Ectodermal cell (in vitro differentiated cells): ENCODE results near the gene SLC26A2.
"Not testable (repeated sequence)": the region's sequence is repeated elsewhere in the genome, so short reads cannot be mapped to it uniquely, and the experiment has no call there.

Source experiments
- H3K27ac ChIP-seq: 2 replicates; pipeline ENCODE4 v1.7.0; 2013; ENCODE audit warnings: mild to moderate bottlenecking, low read depth, low read length; ENCODE audit not compliant: insufficient read depth, poor library complexity, severe bottlenecking
- H3K27me3 ChIP-seq: 2 replicates; pipeline ENCODE4 v1.7.0; 2013; ENCODE audit warnings: mild to moderate bottlenecking, low read length; ENCODE audit not compliant: insufficient read depth, control insufficient read depth, poor library complexity, severe bottlenecking
- H3K36me3 ChIP-seq: one replicate; pipeline ENCODE4 v1.7.0; 2013; ENCODE audit warnings: low read length; ENCODE audit not compliant: control insufficient read depth, insufficient read depth
- H3K4me1 ChIP-seq: one replicate; pipeline ENCODE4 v1.7.0; 2013; ENCODE audit warnings: low read length; ENCODE audit not compliant: control insufficient read depth, insufficient read depth
- H3K4me3 ChIP-seq: 2 replicates; pipeline ENCODE4 v1.7.0; 2013; ENCODE audit warnings: low read depth, low read length, control low read depth; ENCODE audit not compliant: insufficient read depth
- H3K9me3 ChIP-seq: 2 replicates; pipeline ENCODE4 v1.7.0; 2013; ENCODE audit warnings: mild to moderate bottlenecking, low read length, moderate library complexity; ENCODE audit not compliant: control insufficient read depth
- WGBS, 2 experiments: methylation state at CpG; one replicate each; pipeline ENCODE4 v1.1.7; 2013; ENCODE audit warnings: missing lambda C conversion rate in 2 of 2; 5-methylcytosine and 5-hydroxymethylcytosine counted together

Gene SLC26A2

GRCh38 chr5:150021491-150022157 lies 61.1 kb downstream of the SLC26A2 start:
- no peak overlapping the region for H3K4me3 ChIP-seq
- H3K27ac ChIP-seq, result no peak overlapping the region
- 52 to 71% methylated on average over 9 to 13 of the region's 13 CpGs for WGBS, 2 experiments
- H3K4me1 ChIP-seq, result no peaks in the 10 kb centered on the region
- H3K27me3 ChIP-seq, result no peaks in the 10 kb centered on the region
- H3K9me3 ChIP-seq, result no peaks in the 10 kb centered on the region
- H3K36me3 ChIP-seq, result peaks cover 40% of the 10 kb centered on the region

GRCh38 chr5:150022158-150022531 lies 61.6 kb downstream of the SLC26A2 start:
- 93 to 98% methylated on average over 1 of the region's 1 CpG for WGBS, 2 experiments
- no peaks in the 10 kb centered on the region for H3K9me3 ChIP-seq
- no peaks in the 10 kb centered on the region for H3K4me1 ChIP-seq
- peaks cover 40% of the 10 kb centered on the region for H3K36me3 ChIP-seq
- H3K4me3 ChIP-seq, result no peak overlapping the region
- H3K27me3 ChIP-seq, result no peaks in the 10 kb centered on the region
- H3K27ac ChIP-seq, result no peak overlapping the region

- H3K27me3 ChIP-seq, result no peaks in the 10 kb centered on the region
- H3K27ac ChIP-seq, result no peak overlapping the region
- 95 to 97% methylated on average over 2 of the region's 2 CpGs for WGBS, 2 experiments
- no peak overlapping the region for H3K4me3 ChIP-seq
- H3K9me3 ChIP-seq, result no peaks in the 10 kb centered on the region
- H3K36me3 ChIP-seq, result peaks cover 39% of the 10 kb centered on the region
- H3K4me1 ChIP-seq, result no peaks in the 10 kb centered on the region
Observed at GRCh38 chr5:150022681-150023080, 62.1 kb downstream of the SLC26A2 start.

GRCh38 chr5:150023136-150023535 lies 62.6 kb downstream of the SLC26A2 start:
- H3K36me3 ChIP-seq, result peaks cover 36% of the 10 kb centered on the region
- no peaks in the 10 kb centered on the region for H3K27me3 ChIP-seq
- no peaks in the 10 kb centered on the region for H3K9me3 ChIP-seq
- no peak overlapping the region for H3K4me3 ChIP-seq
- no peaks in the 10 kb centered on the region for H3K4me1 ChIP-seq
- 97 to 100% methylated on average over 1 of the region's 1 CpG for WGBS, 2 experiments
- H3K27ac ChIP-seq, result no peak overlapping the region

GRCh38 chr5:150024346-150024984 lies 63.9 kb downstream of the SLC26A2 start:
- no peaks in the 10 kb centered on the region for H3K27me3 ChIP-seq
- H3K27ac ChIP-seq, result no peak overlapping the region
- peaks cover 29% of the 10 kb centered on the region for H3K36me3 ChIP-seq
- H3K9me3 ChIP-seq, result no peaks in the 10 kb centered on the region
- WGBS, 2 experiments, result 95 to 96% methylated on average over 9 of the region's 9 CpGs
- H3K4me3 ChIP-seq, result no peak overlapping the region
- H3K4me1 ChIP-seq, result no peaks in the 10 kb centered on the region

- Histone ChIP-seq H3K4me3 (no peak overlapping the region), H3K27me3 (no peaks in the 10 kb centered on the region), H3K4me1 (no peaks in the 10 kb centered on the region), H3K36me3 (peaks cover 40% of the 10 kb centered on the region), H3K27ac (no peak overlapping the region), H3K9me3 (no peaks in the 10 kb centered on the region)
- WGBS, 2 experiments, result 95 to 96% methylated on average over 4 of the region's 4 CpGs
Observed at GRCh38 chr5:150026682-150027172, 66.2 kb downstream of the SLC26A2 start.

GRCh38 chr5:150028047-150028446 lies 67.5 kb downstream of the SLC26A2 start:
- not testable (repeated sequence) for H3K9me3 ChIP-seq, H3K27ac ChIP-seq, H3K27me3 ChIP-seq, H3K4me1 ChIP-seq, H3K4me3 ChIP-seq
- no CpG with 5 or more reads among the region's 1 CpG for WGBS, 2 experiments
- H3K36me3 ChIP-seq, result peaks cover 38% of the 10 kb centered on the region

GRCh38 chr5:150033334-150033733 lies 72.8 kb downstream of the SLC26A2 start:
- H3K9me3 ChIP-seq, result no peaks in the 10 kb centered on the region
- no peak overlapping the region for H3K27ac ChIP-seq
- no peaks in the 10 kb centered on the region for H3K27me3 ChIP-seq
- peaks cover 49% of the 10 kb centered on the region for H3K36me3 ChIP-seq
- H3K4me1 ChIP-seq, result no peaks in the 10 kb centered on the region
- 95 to 97% methylated on average over 4 of the region's 4 CpGs for WGBS, 2 experiments
- no peak overlapping the region for H3K4me3 ChIP-seq

- Histone ChIP-seq H3K4me3 (no peak overlapping the region), H3K36me3 (peaks cover 49% of the 10 kb centered on the region), H3K27ac (no peak overlapping the region), H3K27me3 (no peaks in the 10 kb centered on the region), H3K4me1 (no peaks in the 10 kb centered on the region), H3K9me3 (no peaks in the 10 kb centered on the region)
- 91 to 93% methylated on average over 4 of the region's 4 CpGs for WGBS, 2 experiments
Observed at GRCh38 chr5:150034662-150035061, 74.1 kb downstream of the SLC26A2 start.

GRCh38 chr5:150035139-150035895 lies 74.8 kb downstream of the SLC26A2 start:
- WGBS, 2 experiments, result 89 to 91% methylated on average over 7 of the region's 7 CpGs
- Histone ChIP-seq H3K9me3 (no peaks in the 10 kb centered on the region), H3K36me3 (peaks cover 48% of the 10 kb centered on the region), H3K4me1 (no peaks in the 10 kb centered on the region), H3K27me3 (no peaks in the 10 kb centered on the region), H3K4me3 (no peak overlapping the region), H3K27ac (no peak overlapping the region)
